PC-3 (cell line): Measurements from ENCODE around the gene CD244. TPM values are rescaled to one million over a fixed set of nuclear protein-coding genes. Genes with fewer than 3 reads are reported as not detected.

ENCODE experiments used
- ATAC-seq: fragments of 200-7000 bp; cut with Tn5 transposase; 2 replicates; pipeline ENCODE4 v1.9.1; 2020; ENCODE audit warnings: mild to moderate bottlenecking, moderate library complexity
- BruUV-seq: library from RNA; stranded (reverse); fragments of 400-500 nt; replicated peaks from 2 replicates; lab custom pipeline; 2021; lab: Mats Ljungman, UMichigan
- CTCF ChIA-PET: fragments of 300-600 bp; sonication (Branson Sonifier 250); formaldehyde crosslinking; loops from one replicate; lab custom pipeline; 2022; ENCODE audit warnings: antibody characterized with exemption; lab: Charles Lee
- POLR2A ChIA-PET: fragments of 300-600 bp; sonication (Branson Sonifier 250); formaldehyde crosslinking; loops from one replicate; lab custom pipeline; 2022; ENCODE audit warnings: antibody characterized with exemption; ENCODE audit not compliant: unreplicated experiment; lab: Charles Lee
- DNase-seq: peaks from one replicate; pipeline ENCODE4 v3.0.0-alpha.2; 2015
- H2AFZ ChIP-seq: fragments of 300-600 bp; sonication (generic); 2 replicates; pipeline ENCODE4 v1.6.0; 2016; ENCODE audit warnings: antibody characterized with exemption, low read length
- H3F3A ChIP-seq: fragments of 300-600 bp; sonication (generic); one replicate; pipeline ENCODE4 v1.6.0; 2017; ENCODE audit warnings: antibody characterized with exemption, low read length, control low read depth, mild to moderate bottlenecking; ENCODE audit not compliant: unreplicated experiment
- H3K27ac ChIP-seq: fragments of 300-600 bp; sonication (generic); 2 replicates; pipeline ENCODE4 v1.5.1; 2016; ENCODE audit warnings: mild to moderate bottlenecking, low read length
- H3K27me3 ChIP-seq: fragments of 300-600 bp; sonication (generic); 2 replicates; pipeline ENCODE4 v1.6.1; 2016; ENCODE audit warnings: low read length, mixed read lengths
- H3K36me3 ChIP-seq: fragments of 300-600 bp; sonication (generic); 2 replicates; pipeline ENCODE4 v1.6.1; 2016; ENCODE audit warnings: low read depth, mixed run types, low read length, mixed read lengths
- H3K4me1 ChIP-seq: fragments of 300-600 bp; sonication (generic); 2 replicates; pipeline ENCODE4 v1.5.1; 2016; ENCODE audit warnings: low read length; ENCODE audit not compliant: insufficient read depth
- H3K4me2 ChIP-seq: fragments of 300-600 bp; sonication (generic); 2 replicates; pipeline ENCODE4 v1.6.0; 2016; ENCODE audit warnings: low read length
- H3K4me3 ChIP-seq: fragments of 300-600 bp; sonication (generic); 2 replicates; pipeline ENCODE4 v1.5.1; 2016; ENCODE audit warnings: mild to moderate bottlenecking, low read length, mixed read lengths
- H3K79me2 ChIP-seq: fragments of 300-600 bp; sonication (generic); 2 replicates; pipeline ENCODE4 v1.6.1; 2017; ENCODE audit warnings: low read length, mixed read lengths
- H3K9ac ChIP-seq: fragments of 300-600 bp; sonication (generic); 2 replicates; pipeline ENCODE4 v1.6.0; 2016; ENCODE audit warnings: mild to moderate bottlenecking, low read length
- H3K9me2 ChIP-seq: fragments of 300-600 bp; sonication (generic); replicated peaks from 2 replicates; pipeline ENCODE4 v1.6.1; 2016; ENCODE audit warnings: mixed run types, low read length, mixed read lengths
- H3K9me3 ChIP-seq: fragments of 300-600 bp; sonication (generic); 2 replicates; pipeline ENCODE4 v1.6.1; 2016; ENCODE audit warnings: low read length, mixed read lengths
- H4K20me1 ChIP-seq: fragments of 300-600 bp; sonication (generic); 2 replicates; pipeline ENCODE4 v1.6.1; 2016; ENCODE audit warnings: low read length, mixed read lengths
- CTCF ChIP-seq: fragments of 300-600 bp; sonication (generic); conservative IDR thresholded peaks from 2 replicates; pipeline ENCODE4 v1.5.1; 2017; ENCODE audit warnings: antibody characterized with exemption, low read depth, mild to moderate bottlenecking, low read length
- EZH2 ChIP-seq: fragments of 300-600 bp; sonication (generic); IDR thresholded peaks from one replicate; pipeline ENCODE4 v1.6.1; 2017; ENCODE audit warnings: antibody characterized with exemption, mild to moderate bottlenecking, low read length; ENCODE audit not compliant: unreplicated experiment
- EZH2phosphoT487 ChIP-seq: fragments of 300-600 bp; sonication (generic); IDR thresholded peaks from 2 replicates; pipeline ENCODE4 v1.6.1; 2018; ENCODE audit warnings: mild to moderate bottlenecking, antibody characterized with exemption, low read length, borderline replicate concordance
- intact Hi-C: fragments of 100-400 bp; cut with micrococcal nuclease; formaldehyde crosslinking; loops from 2 replicates; pipeline ENCODE4 v1.9.0; 2023
- total RNA-seq: library from RNA; depleted of rRNA; stranded (reverse); fragments of >200 nt; gene quantifications from 2 replicates; pipeline ENCODE4 v1.2.3, GENCODE V29; 2014

CD244 gene
- total RNA-seq, 1 experiment from 2014 or later = not detected

- no peaks in the 10 kb centered on the region for H3K79me2 ChIP-seq
- BruUV-seq = no TSS peak
- peaks cover 2% of the 10 kb centered on the region; the same call in 1 of the 2 replicates for H3K4me1 ChIP-seq
- H3F3A ChIP-seq = no peaks in the 10 kb centered on the region
- no peaks in the 10 kb centered on the region for H3K9me3 ChIP-seq
- ATAC-seq (no peak), DNase-seq (no peak)
- H2AFZ ChIP-seq = no peak overlapping the region
- no peak overlapping the region for H3K4me3 ChIP-seq
- no peaks in the 10 kb centered on the region; the same call in 1 of the 2 replicates for H3K9me2 ChIP-seq
- ChIA-PET POLR2A (no interaction called here), CTCF (no interaction called here)
- H3K27me3 ChIP-seq = no peaks in the 10 kb centered on the region
- TF ChIP-seq EZH2phosphoT487 = no peak
- TF ChIP-seq CTCF = no peak
- TF ChIP-seq EZH2 = no peak
- no peak overlapping the region for H3K27ac ChIP-seq
- no peak overlapping the region for H3K4me2 ChIP-seq
- H4K20me1 ChIP-seq = no peaks in the 10 kb centered on the region
- no peaks in the 10 kb centered on the region for H3K36me3 ChIP-seq
- intact Hi-C loops = no loop called here
- no peak overlapping the region for H3K9ac ChIP-seq
Measured at GRCh38 chr1:160880216-160880615, 17.5 kb upstream of the CD244 start.

DNA sequence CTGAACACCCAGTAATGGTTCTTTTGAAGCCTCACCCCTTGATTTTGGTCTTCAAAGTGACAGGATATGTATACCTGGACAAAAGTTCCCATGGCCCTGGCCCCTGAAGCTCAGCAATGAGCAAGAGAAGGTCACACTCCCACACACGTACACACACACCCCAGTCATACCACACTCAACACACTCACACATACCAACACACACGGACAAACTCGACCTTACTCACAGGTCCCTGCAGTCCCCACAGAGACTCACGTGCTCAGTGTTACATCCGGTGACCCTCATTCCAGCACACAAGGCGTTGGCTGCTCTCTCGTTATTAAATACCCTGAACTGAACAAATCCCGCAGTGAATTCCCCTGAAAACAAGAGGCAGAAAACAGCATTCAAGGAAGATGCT is 16.4 kb upstream of the CD244 start:
- ChIA-PET POLR2A (no interaction called here), CTCF (no interaction called here)
- ATAC-seq (no peak), DNase-seq (peak; percentile 10)
- H3K9me2 ChIP-seq = no peaks in the 10 kb centered on the region
- no peaks in the 10 kb centered on the region for H3K9me3 ChIP-seq
- intact Hi-C loops = no loop called here
- no peaks in the 10 kb centered on the region for H3K36me3 ChIP-seq
- H3K4me1 ChIP-seq = peaks cover 7% of the 10 kb centered on the region; the same call in 1 of the 2 replicates
- H3K4me3 ChIP-seq = no peak overlapping the region
- TF ChIP-seq EZH2phosphoT487 = no peak
- TF ChIP-seq EZH2 = no peak
- TF ChIP-seq CTCF = no peak
- no peak overlapping the region for H3K27ac ChIP-seq
- no TSS peak for BruUV-seq
- H2AFZ ChIP-seq = no peak overlapping the region
- no peaks in the 10 kb centered on the region for H4K20me1 ChIP-seq
- H3K9ac ChIP-seq = no peak overlapping the region
- H3K4me2 ChIP-seq = no peak overlapping the region
- no peaks in the 10 kb centered on the region for H3K79me2 ChIP-seq
- H3F3A ChIP-seq = no peaks in the 10 kb centered on the region
- no peaks in the 10 kb centered on the region for H3K27me3 ChIP-seq

GRCh38 chr1:160877221-160877620 is 14.5 kb upstream of the CD244 start:
- ChIA-PET CTCF (no interaction called here), POLR2A (no interaction called here)
- no peaks in the 10 kb centered on the region for H3K36me3 ChIP-seq
- no peak overlapping the region for H3K4me2 ChIP-seq
- no peak overlapping the region for H2AFZ ChIP-seq
- no peaks in the 10 kb centered on the region for H4K20me1 ChIP-seq
- no peaks in the 10 kb centered on the region for H3F3A ChIP-seq
- H3K27me3 ChIP-seq = no peaks in the 10 kb centered on the region
- ATAC-seq (no peak), DNase-seq (no peak)
- H3K9me3 ChIP-seq = no peaks in the 10 kb centered on the region
- no peaks in the 10 kb centered on the region for H3K9me2 ChIP-seq
- H3K9ac ChIP-seq = no peak overlapping the region
- H3K4me3 ChIP-seq = no peak overlapping the region
- H3K4me1 ChIP-seq = peaks cover 7% of the 10 kb centered on the region; the same call in 1 of the 2 replicates
- TF ChIP-seq CTCF (peak; percentile 44; the same call in 1 of the 2 replicates), EZH2 (no peak)
- H3K79me2 ChIP-seq = no peaks in the 10 kb centered on the region
- H3K27ac ChIP-seq = no peak overlapping the region
- BruUV-seq = no TSS peak
- intact Hi-C loops = no loop called here
